Neural progenitor cell (in vitro differentiated cells): ENCODE results near the gene HS6ST3.

Experiments used
- EZH2 ChIP-seq: fragments of 200-600 bp; sonication (generic); IDR thresholded peaks from 2 replicates; pipeline ENCODE4 v1.6.1; 2017; ENCODE audit warnings: antibody characterized with exemption, mild to moderate bottlenecking, moderate library complexity
- TF ChIP-seq, protein P1 (sequence below): fragments of 200-600 bp; sonication (generic); IDR thresholded peaks from 2 replicates; pipeline ENCODE4 v1.5.1; 2017; ENCODE audit warnings: antibody characterized with exemption, mild to moderate bottlenecking

DNA sequence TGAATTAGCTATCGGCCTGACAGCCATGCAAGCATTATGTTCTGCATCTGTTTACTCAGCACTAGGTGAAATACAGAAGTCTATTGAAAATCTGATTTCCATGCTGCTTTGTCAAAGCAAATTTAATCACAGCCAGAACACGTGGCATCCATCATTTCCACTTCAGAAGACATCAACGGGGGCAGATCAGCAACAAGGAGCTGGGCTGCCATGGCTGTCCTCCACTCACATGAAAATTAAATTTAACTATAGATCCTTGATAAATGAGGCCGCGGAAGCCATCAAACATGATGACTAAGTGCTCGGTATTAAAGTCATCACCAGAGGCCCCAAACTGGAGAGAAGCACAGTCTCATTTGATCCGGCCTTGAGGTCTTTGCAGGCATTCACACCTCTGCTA lies 443.5 kb downstream of the HS6ST3 start:
- TF ChIP-seq, protein P1, sequence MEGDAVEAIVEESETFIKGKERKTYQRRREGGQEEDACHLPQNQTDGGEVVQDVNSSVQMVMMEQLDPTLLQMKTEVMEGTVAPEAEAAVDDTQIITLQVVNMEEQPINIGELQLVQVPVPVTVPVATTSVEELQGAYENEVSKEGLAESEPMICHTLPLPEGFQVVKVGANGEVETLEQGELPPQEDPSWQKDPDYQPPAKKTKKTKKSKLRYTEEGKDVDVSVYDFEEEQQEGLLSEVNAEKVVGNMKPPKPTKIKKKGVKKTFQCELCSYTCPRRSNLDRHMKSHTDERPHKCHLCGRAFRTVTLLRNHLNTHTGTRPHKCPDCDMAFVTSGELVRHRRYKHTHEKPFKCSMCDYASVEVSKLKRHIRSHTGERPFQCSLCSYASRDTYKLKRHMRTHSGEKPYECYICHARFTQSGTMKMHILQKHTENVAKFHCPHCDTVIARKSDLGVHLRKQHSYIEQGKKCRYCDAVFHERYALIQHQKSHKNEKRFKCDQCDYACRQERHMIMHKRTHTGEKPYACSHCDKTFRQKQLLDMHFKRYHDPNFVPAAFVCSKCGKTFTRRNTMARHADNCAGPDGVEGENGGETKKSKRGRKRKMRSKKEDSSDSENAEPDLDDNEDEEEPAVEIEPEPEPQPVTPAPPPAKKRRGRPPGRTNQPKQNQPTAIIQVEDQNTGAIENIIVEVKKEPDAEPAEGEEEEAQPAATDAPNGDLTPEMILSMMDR = no peak
- no peak for TF ChIP-seq EZH2
